Iris pigment epithelial cell (primary cell): ENCODE results near the gene CCR5AS.
A peak's percentile ranks its signal among the peaks of the same experiment; 100 is the strongest.
"Not testable (repeated sequence)": the region's sequence is repeated elsewhere in the genome, so short reads cannot be mapped to it uniquely, and the experiment has no call there.

Experiments used
- DNase-seq: peaks from one replicate; pipeline ENCODE4 v3.0.0-alpha.2; 2011; ENCODE audit warnings: low read depth

The CCR5AS gene

GRCh38 chr3:46402902-46403301 is 4.0 kb downstream of the CCR5AS start:
- DNase-seq: not testable (repeated sequence)

- no peak for DNase-seq
These were observed 5.3 kb downstream of the CCR5AS start for GRCh38 chr3:46401579-46401978.

- DNase-seq: no peak
These were observed 6.0 kb downstream of the CCR5AS start for GRCh38 chr3:46400846-46401245.

- peak; percentile 71 for DNase-seq
These were observed 6.7 kb downstream of the CCR5AS start for GRCh38 chr3:46400000-46400734.

- no peak for DNase-seq
These were observed 7.3 kb downstream of the CCR5AS start for GRCh38 chr3:46399557-46399956.

GRCh38 chr3:46399098-46399497 is 7.8 kb downstream of the CCR5AS start:
- DNase-seq: no peak

- DNase-seq: no peak
These were observed 8.5 kb downstream of the CCR5AS start for GRCh38 chr3:46398186-46398955.

GRCh38 chr3:46397111-46397510 is 9.8 kb downstream of the CCR5AS start:
- DNase-seq: no peak

- DNase-seq: no peak
These were observed 10.9 kb downstream of the CCR5AS start for GRCh38 chr3:46395766-46396530.

GRCh38 chr3:46395210-46395661 is 11.6 kb downstream of the CCR5AS start:
- DNase-seq: peak; percentile 41

GRCh38 chr3:46393554-46394434 is 13.1 kb downstream of the CCR5AS start:
- DNase-seq: peak; percentile 52

- DNase-seq: no peak
These were observed 13.9 kb downstream of the CCR5AS start for GRCh38 chr3:46393011-46393410.

- not testable (repeated sequence) for DNase-seq
These were observed 15.3 kb downstream of the CCR5AS start for GRCh38 chr3:46391526-46391925.

GRCh38 chr3:46389306-46389705 is 17.6 kb downstream of the CCR5AS start:
- DNase-seq: no peak

GRCh38 chr3:46388847-46389246 is 18.0 kb downstream of the CCR5AS start:
- not testable (repeated sequence) for DNase-seq

GRCh38 chr3:46386205-46386604 is 20.7 kb downstream of the CCR5AS start:
- DNase-seq: peak; percentile 67

GRCh38 chr3:46383951-46384330 is 22.9 kb downstream of the CCR5AS start:
- DNase-seq: no peak

- no peak for DNase-seq
These were observed 23.5 kb downstream of the CCR5AS start for GRCh38 chr3:46383211-46383950.

- no peak for DNase-seq
These were observed 25.2 kb downstream of the CCR5AS start for GRCh38 chr3:46381625-46382024.

- DNase-seq: no peak
These were observed 26.2 kb downstream of the CCR5AS start for GRCh38 chr3:46380471-46381221.
